ENCODE results near the gene IL6.
"Not testable (repeated sequence)": the region's sequence is repeated elsewhere in the genome, so short reads cannot be mapped to it uniquely, and the experiment has no call there.

Gene IL6

DNA sequence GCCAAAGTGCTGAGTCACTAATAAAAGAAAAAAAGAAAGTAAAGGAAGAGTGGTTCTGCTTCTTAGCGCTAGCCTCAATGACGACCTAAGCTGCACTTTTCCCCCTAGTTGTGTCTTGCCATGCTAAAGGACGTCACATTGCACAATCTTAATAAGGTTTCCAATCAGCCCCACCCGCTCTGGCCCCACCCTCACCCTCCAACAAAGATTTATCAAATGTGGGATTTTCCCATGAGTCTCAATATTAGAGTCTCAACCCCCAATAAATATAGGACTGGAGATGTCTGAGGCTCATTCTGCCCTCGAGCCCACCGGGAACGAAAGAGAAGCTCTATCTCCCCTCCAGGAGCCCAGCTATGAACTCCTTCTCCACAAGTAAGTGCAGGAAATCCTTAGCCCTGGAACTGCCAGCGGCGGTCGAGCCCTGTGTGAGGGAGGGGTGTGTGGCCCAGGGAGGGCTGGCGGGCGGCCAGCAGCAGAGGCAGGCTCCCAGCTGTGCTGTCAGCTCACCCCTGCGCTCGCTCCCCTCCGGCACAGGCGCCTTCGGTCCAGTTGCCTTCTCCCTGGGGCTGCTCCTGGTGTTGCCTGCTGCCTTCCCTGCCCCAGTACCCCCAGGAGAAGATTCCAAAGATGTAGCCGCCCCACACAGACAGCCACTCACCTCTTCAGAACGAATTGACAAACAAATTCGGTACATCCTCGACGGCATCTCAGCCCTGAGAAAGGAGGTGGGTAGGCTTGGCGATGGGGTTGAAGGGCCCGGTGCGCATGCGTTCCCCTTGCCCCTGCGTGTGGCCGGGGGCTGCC is at the start of gene IL6:
Gene IL6 (plus strand): TSS at position 294 of the 807 bp plus-strand sequence. CDS start 63 bp downstream, at position 357.
- peak; percentile 24 for DNase-seq

DNA sequence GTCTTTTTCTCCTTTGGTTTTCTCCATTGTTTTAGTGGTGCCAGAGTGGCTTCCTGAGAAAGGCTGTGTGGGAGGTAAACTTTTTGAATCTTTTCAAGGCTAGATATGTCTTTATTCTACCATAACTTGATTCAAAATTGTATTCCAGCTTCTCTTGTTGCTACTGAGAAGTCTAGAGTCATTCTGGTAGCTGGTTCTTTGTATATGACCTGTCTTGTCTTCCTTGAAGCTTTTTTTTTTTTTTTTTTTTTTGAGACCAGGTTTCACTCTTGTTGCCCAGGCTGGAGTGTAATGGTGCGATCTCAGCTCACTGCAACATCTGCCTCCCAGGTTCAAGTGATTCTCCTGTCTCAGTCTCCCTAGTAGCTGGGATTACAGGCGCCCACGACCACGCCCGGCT is 49.7 kb upstream of the IL6 start:
- not testable (repeated sequence) for DNase-seq

DNA sequence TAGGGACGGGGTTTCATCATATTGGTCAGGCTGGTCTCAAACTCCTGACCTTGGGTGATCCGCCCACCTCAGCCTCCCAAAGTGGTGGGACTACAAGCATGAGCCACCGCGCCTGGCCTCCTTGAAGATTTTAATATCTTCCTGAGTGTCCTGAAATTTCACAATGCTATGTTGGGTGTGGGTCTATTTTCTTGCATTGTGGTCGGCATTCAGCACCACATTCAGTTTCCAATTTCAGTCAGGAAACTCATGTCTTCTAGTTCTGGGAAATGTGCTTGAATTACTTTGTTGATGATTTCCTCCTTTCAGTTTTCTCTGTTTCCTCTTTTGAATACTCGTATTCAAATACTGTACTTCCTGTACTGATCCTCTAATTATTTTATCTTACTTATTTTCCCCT is 49.3 kb upstream of the IL6 start:
- DNase-seq, result no peak

DNA sequence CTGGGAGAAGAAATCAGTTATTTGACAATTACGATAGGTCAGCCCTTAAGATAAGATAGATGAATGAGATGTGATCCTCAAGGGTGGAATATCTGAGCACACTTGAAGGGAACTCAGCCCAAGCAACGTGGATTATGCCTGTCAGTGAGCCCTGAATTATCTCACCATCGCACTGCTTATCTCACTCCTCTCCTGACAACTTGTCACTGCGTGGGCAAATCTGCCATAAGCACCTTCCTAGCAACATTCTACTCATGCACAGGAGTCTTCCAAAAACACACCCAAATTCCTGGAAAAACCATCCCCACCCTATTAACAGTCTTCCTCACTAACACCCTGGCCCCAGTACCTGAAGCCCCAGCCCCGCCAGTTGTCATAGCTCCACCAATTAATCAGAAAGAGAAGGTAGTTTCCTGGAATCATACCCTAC is 46.5 kb upstream of the IL6 start:
- DNase-seq, result no peak

DNA sequence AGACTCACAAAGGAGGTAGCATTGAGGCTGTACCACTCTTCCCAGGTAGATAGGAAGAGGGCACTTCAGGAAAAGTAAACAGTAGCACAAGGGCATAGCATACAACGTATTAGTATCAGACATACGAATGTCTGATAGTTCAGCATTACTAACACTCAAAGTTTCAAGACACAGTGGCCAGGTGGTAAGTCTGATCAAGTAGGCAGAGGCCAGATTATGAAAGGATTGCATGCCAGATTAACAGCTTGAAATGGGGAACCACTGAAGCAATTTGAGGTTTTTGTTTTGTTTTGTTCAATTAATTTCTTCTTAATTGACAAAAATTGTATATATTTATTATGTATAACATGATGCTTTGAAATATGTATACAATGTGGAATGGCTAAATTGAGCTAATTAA is 45.7 kb upstream of the IL6 start:
- DNase-seq, result no peak

DNA sequence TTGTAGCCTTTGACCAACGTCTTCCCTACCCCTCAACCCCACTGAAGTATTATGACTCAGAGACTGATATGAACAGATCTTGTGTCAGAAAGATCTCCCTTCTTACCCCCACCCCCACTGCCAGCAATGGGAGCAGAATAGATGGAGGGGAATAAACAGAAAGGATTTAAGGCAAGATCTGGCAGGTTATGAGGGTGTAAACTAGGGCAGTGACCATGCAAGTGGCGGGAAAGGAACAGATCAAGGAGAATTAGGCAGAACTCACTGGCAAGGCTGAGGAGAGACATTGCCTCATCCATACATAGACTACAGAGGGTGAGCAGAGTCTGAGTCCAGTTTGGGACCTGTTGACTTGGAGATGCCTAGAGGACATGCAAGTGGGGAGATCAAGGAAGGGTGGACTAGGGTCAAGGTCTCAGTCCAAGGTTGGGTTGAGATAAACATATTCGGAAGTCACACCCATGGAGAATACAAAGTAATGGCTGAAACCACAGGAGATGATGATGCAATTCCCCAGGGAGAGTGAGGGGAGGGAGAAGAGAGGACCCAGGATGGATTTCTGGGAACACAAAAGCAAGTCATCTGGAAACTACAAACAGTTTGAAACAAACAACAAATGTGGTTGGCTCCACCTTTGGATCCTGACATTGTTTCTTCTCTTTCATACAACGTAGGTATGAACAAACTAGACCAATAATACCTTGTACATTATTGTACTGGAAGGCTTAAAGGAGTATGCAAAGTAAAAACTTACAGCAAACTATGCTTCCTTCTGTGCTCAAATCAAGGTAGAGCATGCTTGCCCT is 44.9 kb upstream of the IL6 start:
- no peak for DNase-seq

DNA sequence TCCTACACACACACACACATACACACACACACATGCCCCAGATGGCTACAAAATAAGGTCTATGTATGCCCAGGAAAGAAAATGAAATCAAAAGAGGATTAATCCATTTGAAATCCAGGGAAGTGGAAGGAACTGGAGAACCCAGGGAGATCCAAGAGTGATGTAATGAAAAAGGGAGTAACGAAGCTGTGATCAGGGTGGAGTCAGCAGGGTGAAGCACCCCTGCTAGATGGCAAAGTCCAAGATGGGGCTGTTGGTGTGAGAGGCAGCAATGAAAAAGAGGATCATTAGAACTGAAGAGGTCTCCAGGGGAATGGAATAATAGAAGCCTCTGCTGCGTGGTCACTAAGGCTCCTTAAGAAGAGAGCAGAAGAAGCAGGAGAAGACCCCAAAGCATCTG is 43.6 kb upstream of the IL6 start:
- no peak for DNase-seq

DNA sequence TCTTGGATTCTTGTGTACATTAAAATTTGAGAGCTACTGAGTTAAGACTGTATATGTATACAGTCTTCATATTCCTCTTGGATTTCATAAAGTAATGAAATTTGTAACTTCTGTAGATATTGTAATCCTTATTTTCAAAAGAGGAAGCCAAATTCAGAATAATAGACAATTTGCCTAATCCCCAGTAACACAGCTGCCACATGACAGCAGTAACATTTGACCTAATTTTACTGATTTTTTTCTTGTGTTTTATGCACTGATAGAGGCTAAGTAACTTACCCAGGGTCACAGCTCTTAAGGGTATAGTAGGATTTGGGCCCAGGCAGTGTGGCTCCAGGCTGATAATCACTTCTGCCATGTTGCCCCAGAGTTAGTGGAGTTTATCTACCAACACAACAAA is 40.4 kb upstream of the IL6 start:
- DNase-seq, result no peak

DNA sequence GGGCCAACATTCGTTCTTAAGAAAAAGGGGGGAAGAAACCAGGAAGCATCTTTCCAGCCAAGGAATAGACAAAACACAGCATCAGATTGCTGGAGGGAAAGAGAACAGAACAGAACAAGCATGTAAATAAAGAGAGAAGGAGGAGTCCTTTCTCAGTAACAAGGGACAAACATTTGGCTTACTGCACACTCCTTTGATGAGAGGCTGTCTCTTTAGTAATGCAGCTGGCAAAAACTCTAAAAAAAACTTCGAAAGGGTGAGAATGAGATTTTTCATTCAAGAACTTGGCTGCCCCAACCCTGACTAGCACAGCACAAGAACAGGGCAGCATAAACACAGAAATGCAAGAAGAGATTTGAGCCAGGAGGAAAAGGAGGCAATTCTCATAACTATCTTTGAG is 38.9 kb upstream of the IL6 start:
- no peak for DNase-seq

DNA sequence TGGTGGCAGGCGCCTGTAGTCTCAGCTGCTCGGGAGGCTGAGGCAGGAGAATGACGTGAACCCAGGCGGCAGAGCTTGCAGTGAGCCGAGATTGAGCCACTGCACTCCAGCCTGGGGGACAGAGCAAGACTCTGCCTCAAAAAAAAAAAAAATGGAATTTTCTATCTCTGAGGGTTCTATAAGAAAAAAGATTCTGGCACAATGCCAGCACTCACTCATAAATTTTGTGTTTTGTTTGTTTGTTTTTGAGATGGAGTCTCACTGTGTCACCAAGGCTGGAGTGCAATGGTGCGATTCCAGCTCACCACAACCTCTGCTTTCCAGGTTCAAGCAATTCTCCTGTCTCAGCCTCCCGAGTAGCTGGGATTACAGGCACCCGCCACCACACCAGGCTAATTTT is 38.1 kb upstream of the IL6 start:
- DNase-seq, result not testable (repeated sequence)

DNA sequence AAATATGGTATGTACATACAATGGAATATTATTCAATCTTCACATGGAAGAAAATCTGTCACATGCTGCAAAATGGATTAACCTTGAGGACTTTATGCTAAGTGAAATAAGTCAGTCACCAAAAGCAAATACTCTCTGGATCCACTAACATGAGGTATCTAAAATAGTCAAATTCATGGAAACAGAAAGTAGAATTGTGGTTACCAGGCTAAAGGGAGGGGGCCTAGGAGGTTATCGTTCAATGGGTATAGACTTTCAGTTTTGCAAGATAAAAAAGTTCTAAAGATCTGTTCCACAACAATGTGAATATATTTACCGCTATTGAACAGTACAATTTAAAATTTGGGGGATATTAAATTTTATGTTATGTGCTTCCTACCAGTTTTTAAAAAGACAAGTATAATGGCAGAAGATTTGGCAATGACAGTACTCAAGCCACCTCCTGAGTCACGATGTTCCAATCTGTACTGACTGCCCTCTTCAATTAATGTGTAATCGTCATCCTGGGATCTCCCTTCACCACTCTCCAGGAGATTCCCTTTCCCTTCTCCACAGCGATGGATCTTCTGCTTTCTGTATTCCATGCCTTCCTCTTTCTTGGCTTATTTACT is 32.3 kb upstream of the IL6 start:
- DNase-seq, result no peak

DNA sequence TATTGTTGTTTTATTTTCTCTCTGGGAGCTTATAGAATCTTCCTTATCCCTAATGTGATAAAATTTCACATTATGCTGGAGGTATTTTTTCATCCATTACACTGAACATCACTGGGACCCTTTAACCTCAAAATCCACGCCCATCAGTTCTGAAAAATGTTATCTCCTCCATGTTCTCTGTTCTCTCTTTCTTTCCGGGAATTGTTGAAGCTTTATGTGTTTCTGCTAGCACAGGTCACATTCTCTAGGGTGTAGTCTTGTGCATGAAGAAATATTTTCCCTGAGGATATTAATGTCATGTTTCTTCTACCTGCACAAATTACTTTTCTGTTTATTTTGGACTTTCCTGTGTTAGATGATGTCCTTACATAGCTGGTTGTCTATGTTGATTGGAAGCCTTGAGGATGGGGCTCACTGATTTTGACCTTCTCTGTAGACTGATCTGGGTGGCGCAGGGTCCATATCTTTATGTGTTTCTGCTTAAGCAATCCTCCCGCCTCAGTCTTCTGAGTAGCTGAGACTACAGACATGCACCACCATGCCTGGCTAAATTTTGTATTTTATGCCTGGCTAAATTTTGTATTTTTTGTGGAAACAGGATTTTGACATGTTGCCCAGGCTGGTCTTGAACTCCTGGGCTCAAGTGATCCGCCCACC is 31.4 kb upstream of the IL6 start:
- no peak for DNase-seq

DNA sequence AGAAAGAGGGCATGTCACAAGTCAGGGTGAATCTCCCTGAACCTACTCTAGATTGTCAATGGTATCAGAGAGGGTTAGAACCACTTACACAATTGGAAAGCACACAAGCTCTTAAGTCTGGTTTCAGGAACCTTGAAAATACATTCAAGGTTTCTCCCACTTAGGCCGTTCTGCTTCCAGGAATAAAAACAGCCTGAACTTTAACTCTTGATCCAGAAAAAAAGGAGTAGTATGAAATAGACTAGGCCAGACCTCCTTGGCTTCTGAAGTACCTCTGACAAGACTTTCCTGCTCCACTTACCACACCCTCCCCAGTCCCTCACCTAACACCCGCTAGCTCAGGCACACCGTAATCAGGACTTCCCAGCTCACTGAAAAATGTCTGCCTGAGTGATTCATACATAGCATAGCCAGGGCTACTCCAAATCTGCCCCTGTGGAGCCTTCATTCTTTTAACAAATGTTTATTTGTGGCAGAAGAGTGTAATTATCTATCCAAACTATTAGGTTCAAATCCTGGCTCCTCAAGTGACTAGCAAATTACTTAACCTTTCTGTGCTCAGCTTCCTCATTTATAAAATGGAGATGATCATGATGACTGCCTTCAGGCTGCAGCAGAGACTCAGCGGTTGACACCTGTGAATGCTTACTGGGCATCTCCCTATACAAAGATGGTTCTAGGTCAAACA is 30.3 kb upstream of the IL6 start:
- DNase-seq, result peak; percentile 13

DNA sequence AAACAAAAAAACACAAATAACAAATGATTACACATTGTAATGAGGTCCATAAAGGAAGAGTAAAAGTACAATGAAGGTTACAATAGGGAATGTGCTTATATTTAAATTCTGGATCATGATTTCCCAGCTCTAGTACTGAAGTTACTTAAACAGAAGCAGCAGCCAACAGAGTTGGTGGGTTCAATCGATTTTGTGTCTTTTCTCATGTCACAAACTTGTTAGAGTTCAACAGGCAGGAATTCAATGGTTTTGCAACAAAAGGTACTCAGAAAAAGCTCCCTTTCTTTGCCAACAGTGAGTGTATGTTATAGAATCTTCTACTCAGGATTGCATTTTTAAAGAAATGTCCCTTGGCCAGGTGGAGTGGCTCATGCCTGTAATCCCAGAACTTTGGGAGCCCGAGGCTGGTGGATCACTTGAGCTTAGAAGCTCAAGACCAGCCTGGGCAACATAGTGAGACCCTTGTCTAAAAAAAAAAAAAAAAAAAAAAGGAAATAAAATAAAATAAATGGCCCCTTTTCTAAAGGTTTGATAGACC is 29.6 kb upstream of the IL6 start:
- no peak for DNase-seq

DNA sequence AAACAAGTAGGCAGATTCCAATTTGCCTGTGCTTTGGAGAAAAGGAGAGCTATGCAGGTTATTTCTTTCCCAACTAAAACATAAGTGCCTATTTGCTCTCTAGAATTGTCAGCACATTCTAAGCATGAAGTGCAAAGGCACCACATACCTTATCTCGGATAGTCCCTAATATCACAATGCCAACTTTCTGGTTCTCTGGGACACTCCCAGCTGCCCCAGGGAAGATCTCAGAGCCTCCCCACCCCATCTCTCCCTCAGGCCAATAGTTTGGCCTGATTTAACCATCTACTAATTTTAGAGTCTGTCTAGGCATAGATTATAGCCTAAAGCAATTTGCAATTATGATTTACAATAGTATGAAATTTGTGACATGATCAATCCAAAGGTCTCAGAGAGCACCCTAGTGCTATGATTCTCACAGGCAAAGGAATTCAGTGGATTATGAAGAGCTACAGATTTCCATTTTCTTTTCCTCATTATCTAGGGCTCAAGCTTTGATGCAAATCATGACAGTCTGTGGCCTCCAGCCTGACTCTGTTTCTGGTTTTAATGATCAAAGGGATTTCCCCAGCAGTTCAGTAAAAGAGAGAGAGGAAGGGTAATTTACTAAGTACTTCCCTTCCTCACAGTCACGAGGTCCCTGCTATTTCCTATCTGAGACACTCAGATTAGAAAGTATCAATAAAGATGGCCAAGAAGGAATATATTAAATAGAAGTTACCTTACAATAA is 29.0 kb upstream of the IL6 start:
- peak; percentile 51 for DNase-seq

DNA sequence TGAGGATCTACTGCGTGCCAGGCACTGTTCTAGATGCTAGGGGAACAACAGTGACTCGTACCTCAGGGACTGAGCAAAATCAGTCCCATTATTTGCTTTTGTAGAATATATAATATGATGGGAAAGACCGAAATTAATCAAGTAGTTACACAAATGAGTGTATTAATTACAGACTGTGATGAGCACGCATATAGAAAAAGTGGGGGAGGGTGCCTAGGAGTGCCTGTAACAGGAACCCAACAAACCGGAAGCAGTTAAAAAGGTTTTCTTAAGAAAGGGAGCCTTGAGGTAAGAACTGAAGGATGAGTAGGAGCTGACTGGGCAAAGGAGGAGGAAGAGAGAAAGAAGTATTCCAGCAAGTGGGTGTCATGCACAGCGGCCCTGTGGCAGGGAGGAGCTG is 28.2 kb upstream of the IL6 start:
- DNase-seq, result no peak

DNA sequence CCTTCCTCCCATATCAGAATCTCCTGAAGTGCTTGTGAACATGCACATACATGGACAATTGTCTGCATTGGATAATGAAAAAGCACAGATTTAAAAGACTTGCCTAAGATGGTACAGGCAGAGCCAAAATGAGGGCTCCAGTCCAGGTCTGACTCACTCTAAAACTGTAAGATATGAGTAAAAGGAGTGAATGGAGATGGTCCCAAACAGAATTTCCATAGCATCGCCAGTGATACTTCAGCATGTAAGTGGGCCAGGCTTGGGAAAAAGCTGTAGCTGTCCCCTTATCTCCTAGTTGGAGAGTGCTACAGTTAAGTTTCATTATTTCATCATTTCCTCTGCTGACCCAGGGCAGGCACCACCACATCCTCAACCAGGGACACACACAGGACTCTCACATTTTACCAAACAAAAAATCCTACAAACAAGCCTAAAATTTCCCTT is 26.4 kb upstream of the IL6 start:
- no peak for DNase-seq

DNA sequence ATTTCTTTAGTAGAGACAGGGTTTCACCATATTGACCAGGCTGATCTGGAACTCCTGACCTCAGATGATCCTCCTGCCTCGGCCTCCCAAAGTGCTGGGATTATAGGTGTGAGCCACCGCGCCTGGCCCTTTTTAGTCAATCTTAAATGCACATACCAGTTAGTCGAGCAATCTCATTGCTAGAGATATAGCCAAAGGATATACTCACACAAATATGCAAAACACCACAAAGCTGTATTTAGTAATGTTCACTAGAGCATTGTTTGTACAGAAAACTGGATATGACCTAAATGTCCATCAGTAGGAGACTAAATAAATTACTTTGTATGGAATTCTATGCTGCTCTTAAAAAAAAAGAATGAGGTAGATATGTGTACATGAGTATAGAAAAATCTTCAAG is 24.5 kb upstream of the IL6 start:
- DNase-seq, result no peak

DNA sequence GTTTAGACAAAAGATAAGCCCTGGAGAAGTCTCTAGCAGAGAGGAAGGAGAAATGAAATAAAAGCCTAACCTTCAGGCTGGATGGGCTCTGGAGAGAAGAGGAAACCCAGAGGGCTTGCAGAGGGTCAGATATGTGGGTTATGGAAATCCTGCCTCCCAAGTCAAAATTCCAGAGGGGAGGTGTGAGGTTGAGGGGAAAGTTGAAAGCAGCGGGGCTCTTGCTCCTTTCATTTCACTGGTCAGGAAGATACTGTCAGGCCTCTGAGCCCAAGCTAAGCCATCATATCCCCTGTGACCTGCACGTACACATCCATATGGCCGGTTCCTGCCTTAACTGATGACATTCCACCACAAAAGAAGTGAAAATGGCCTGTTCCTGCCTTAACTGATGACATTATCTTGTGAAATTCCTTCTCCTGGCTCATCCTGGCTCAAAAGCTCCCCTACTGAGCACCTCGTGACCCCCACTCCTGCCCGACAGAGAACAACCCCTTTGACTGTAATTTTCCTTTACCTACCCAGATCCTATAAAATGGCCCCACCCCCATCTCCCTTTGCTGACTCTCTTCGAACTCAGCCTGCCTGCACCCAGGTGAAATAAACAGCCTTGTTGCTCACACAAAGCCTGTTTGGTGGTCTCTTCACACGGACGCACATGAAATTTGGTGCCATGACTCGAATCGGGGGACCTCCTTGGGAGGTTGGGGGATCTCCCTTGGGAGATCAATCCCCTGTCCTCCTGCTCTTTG is 23.7 kb upstream of the IL6 start:
- not testable (repeated sequence) for DNase-seq

DNA sequence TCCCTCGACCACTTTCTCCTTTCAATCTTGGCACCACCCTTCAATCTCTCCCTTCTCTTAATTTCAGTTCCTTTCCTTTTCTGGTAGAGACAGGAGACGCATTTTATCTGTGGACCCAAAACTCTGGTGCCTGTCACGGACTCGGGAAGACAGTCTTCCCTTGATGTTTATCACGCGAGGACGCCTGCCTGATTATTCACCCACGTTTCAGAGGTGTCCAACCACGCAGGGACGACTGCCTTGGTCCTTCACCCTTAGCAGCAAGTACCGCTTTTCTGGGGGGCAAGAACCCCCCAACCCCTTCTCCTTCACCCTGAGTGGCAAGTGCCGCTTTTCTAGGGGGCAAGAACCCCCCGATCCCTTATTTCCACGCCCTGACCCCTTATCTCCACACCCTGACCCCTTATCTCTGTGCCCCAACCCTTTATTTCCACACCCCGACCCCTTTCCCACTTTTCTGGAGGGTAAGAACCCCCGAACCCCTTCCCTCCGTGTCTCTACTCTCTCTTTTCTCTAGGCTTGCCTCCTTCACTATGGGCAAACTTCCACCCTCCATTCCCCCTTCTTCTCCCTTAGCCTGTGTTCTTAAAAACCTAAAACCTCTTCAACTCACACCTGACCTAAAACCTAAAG is 22.9 kb upstream of the IL6 start:
- DNase-seq, result not testable (repeated sequence)
